GM08714 (cell line): ENCODE data around the gene LRRC39.

Experiments
- H3K4me3 ChIP-seq: fragments of 200-500 bp; sonication (Bioruptor generic); 2 replicates; pipeline ENCODE4 v1.5.1; 2014; ENCODE audit warnings: mild to moderate bottlenecking, low read length, inconsistent platforms
- ZNF274 ChIP-seq: IDR thresholded peaks from 2 replicates; pipeline ENCODE4 v1.6.1; 2012; ENCODE audit warnings: mild to moderate bottlenecking, low read depth, low read length

Gene LRRC39

GRCh38 chr1:100130552-100131077, 47.4 kb downstream of the LRRC39 start:
- no peak overlapping the region for H3K4me3 ChIP-seq
- no peak for TF ChIP-seq ZNF274

- no peak for TF ChIP-seq ZNF274
Measured at GRCh38 chr1:100127226-100127625, 50.8 kb downstream of the LRRC39 start.

GRCh38 chr1:100122177-100122576, 55.9 kb downstream of the LRRC39 start:
- no peak for TF ChIP-seq ZNF274
- H3K4me3 ChIP-seq = no peak overlapping the region

More at GRCh38 chr1:100127226-100127625, 50.8 kb downstream of the LRRC39 start:
- no peak overlapping the region for H3K4me3 ChIP-seq

GRCh38 chr1:100115524-100115923, 62.5 kb downstream of the LRRC39 start:
- no peak for TF ChIP-seq ZNF274
- no peak overlapping the region for H3K4me3 ChIP-seq

- H3K4me3 ChIP-seq = no peak overlapping the region
- TF ChIP-seq ZNF274 = no peak
Measured at GRCh38 chr1:100109554-100110066, 68.4 kb downstream of the LRRC39 start.

GRCh38 chr1:100107696-100108095, 70.4 kb downstream of the LRRC39 start:
- no peak overlapping the region for H3K4me3 ChIP-seq
- no peak for TF ChIP-seq ZNF274

- H3K4me3 ChIP-seq = no peak overlapping the region
Measured at GRCh38 chr1:100101564-100101963, 76.5 kb downstream of the LRRC39 start.

GRCh38 chr1:100100202-100100601, 77.9 kb downstream of the LRRC39 start:
- no peak for TF ChIP-seq ZNF274
- H3K4me3 ChIP-seq = no peak overlapping the region

More at GRCh38 chr1:100101564-100101963, 76.5 kb downstream of the LRRC39 start:
- TF ChIP-seq ZNF274 = no peak
